ENCODE data around the gene UVRAG.

Gene UVRAG

GRCh38 chr11:76164081-76164480 lies 349.1 kb downstream of the UVRAG start:
- TF ChIP-seq CTCF (IDR thresholded peaks at IDR 0.05; ENCODE audit: control insufficient read depth, insufficient read depth, low read depth, low read length, missing control alignments): no peak
- no peak for DNase-seq (ENCODE audit: low read depth)
- H3K4me3 ChIP-seq (ENCODE audit: control insufficient read depth, low read depth, low read length): no peak overlapping the region

GRCh38 chr11:76164861-76165751 lies 350.1 kb downstream of the UVRAG start:
- no peak overlapping the region for H3K4me3 ChIP-seq (ENCODE audit: control insufficient read depth, low read depth, low read length)
- DNase-seq (ENCODE audit: low read depth): no peak
- TF ChIP-seq CTCF (IDR thresholded peaks at IDR 0.05; ENCODE audit: control insufficient read depth, insufficient read depth, low read depth, low read length, missing control alignments): no peak

- H3K4me3 ChIP-seq (ENCODE audit: control insufficient read depth, low read depth, low read length): no peak overlapping the region
- no peak for TF ChIP-seq CTCF (IDR thresholded peaks at IDR 0.05; ENCODE audit: control insufficient read depth, insufficient read depth, low read depth, low read length, missing control alignments)
- no peak for DNase-seq (ENCODE audit: low read depth)
These were observed 351.3 kb downstream of the UVRAG start for GRCh38 chr11:76166314-76166713.

- DNase-seq (ENCODE audit: low read depth): no peak
- no peak overlapping the region for H3K4me3 ChIP-seq (ENCODE audit: control insufficient read depth, low read depth, low read length)
- no peak for TF ChIP-seq CTCF (IDR thresholded peaks at IDR 0.05; ENCODE audit: control insufficient read depth, insufficient read depth, low read depth, low read length, missing control alignments)
These were observed 352.6 kb downstream of the UVRAG start for GRCh38 chr11:76167590-76167989.

- H3K4me3 ChIP-seq (ENCODE audit: control insufficient read depth, low read depth, low read length): no peak overlapping the region
- TF ChIP-seq CTCF (IDR thresholded peaks at IDR 0.05; ENCODE audit: control insufficient read depth, insufficient read depth, low read depth, low read length, missing control alignments): no peak
- no peak for DNase-seq (ENCODE audit: low read depth)
These were observed 354.5 kb downstream of the UVRAG start for GRCh38 chr11:76169473-76169896.

- DNase-seq (ENCODE audit: low read depth): no peak
- H3K4me3 ChIP-seq (ENCODE audit: control insufficient read depth, low read depth, low read length): no peak overlapping the region
- TF ChIP-seq CTCF (IDR thresholded peaks at IDR 0.05; ENCODE audit: control insufficient read depth, insufficient read depth, low read depth, low read length, missing control alignments): no peak
These were observed 355.5 kb downstream of the UVRAG start for GRCh38 chr11:76170468-76170867.

Data from AG09309 (cell line).